NOMO-1 treated with DMSO at 0.1 percent for 48 hours (cell line): Measurements from ENCODE around the gene RCAN2.

Source experiments
- DNase-seq: peaks from one replicate; lab custom pipeline; 2025; ENCODE audit not compliant: unreplicated experiment; lab: John Stamatoyannopoulos, UW

The RCAN2 gene

GRCh38 chr6:46296586-46296985 is 194.7 kb downstream of the RCAN2 start:
- DNase-seq = no peak

DNA sequence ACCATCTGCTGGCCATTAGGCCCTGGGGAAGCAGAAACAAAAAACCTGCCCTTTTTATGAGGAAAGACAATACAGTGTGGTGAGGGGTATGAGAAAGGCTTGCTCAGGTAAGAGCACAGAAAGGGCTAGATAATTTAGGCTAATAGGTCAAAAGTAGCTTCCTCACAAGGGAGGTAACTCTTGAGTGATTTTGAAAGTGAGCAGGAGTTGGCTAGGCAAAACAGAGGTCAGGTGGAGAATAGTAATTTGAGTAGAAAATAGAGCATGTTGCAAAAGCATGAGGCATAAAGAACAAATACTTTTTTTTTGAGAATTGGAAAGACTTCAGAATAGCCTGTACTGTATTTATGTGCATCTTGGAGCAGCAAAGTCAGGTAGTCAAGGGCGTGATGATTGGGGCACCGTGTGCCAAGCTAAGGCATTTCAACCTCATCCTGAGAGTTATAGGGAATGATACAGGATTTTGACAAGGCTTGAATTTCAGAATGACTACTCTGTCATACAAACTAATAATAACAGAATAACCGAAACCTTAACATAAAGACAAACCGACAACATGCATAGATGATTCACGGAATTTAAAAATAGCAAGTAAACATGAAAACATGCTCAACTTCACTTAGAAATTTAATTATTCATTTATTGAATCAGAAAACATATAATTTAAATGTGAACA is 197.5 kb downstream of the RCAN2 start:
- DNase-seq = no peak

- no peak for DNase-seq
Observed at GRCh38 chr6:46291880-46292279, 199.4 kb downstream of the RCAN2 start.

GRCh38 chr6:46291275-46291633 is 200.0 kb downstream of the RCAN2 start:
- DNase-seq = no peak

GRCh38 chr6:46290421-46291274 is 200.6 kb downstream of the RCAN2 start:
- DNase-seq = no peak

- DNase-seq = no peak
Observed at GRCh38 chr6:46289898-46290297, 201.4 kb downstream of the RCAN2 start.

DNA sequence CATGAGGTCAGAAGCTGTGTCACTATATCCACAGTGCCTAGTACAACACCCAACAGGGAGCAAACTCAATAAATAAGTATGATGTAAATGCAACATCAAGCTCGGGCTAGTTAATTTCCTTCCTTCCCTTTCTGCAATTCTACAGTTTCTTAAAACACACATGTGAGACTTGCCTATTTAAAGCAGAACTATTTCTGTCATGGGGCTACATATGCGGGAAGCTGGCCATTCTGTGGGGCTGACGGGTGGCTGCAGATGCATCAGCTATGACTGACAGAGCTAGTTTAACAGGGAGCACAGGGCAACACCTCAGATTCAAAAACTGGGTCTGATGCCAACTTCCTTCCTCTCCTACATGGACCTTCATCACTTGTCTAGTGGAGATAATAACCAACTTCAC is 202.4 kb downstream of the RCAN2 start:
- DNase-seq = peak; percentile 11

- no peak for DNase-seq
Observed at GRCh38 chr6:46287681-46288080, 203.6 kb downstream of the RCAN2 start.

- no peak for DNase-seq
Observed at GRCh38 chr6:46287043-46287442, 204.2 kb downstream of the RCAN2 start.

DNA sequence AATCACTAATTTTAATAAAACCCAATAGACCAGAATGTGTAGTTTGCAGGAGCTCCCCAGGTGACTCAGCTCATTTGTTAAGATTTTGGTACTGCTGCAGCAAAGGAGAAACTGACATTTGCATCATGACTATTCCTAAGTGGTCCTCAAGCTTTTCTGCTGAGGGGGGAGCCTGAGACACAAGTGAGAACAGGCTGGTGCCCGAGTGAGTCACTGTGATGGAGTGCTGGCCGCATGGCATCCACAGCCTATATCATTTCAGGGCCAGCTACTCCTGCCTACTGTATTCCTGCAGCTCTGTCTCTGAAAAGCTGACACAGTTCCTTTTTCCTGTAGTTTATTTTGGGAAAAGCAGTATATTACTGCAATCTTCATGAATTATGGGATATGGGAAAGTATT is 206.8 kb downstream of the RCAN2 start:
- no peak for DNase-seq

DNA sequence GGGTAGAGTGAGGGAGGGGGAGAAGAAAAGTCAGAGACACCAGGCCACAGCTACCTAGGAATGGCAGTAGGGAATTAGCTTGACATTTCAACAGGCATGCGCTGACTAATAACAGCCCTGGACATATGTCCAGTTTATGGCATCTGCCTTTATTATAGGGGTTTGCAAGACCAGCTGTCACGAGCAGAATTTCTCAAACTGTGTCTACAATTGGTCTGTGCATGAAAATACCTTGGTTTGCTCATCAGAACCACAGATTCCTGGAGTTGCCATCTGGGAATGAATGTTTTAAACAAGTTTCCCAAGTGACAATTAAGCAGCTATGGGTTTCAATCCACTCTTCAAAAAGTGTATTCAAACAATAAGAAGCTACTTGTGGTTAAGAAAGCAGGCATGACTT is 210.1 kb downstream of the RCAN2 start:
- no peak for DNase-seq

DNA sequence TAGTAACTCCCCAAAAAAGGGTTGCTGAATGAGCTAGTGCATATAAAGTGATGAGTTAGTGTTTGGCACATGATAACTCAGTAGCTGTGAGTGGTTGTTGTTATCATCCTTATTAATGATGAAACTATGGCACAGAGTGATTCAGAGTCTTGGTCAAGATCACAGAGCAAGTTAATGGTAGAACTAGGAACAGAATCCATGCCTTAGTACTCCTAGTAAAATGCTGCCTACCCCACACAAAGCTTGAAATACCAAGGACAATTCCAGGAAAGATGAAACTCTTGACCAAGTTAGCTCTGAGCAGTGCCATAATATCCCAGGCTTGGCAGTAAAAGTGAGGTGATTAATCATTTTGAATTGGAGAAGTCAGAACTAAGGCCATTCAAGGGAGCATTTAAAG is 211.4 kb downstream of the RCAN2 start:
- no peak for DNase-seq

DNA sequence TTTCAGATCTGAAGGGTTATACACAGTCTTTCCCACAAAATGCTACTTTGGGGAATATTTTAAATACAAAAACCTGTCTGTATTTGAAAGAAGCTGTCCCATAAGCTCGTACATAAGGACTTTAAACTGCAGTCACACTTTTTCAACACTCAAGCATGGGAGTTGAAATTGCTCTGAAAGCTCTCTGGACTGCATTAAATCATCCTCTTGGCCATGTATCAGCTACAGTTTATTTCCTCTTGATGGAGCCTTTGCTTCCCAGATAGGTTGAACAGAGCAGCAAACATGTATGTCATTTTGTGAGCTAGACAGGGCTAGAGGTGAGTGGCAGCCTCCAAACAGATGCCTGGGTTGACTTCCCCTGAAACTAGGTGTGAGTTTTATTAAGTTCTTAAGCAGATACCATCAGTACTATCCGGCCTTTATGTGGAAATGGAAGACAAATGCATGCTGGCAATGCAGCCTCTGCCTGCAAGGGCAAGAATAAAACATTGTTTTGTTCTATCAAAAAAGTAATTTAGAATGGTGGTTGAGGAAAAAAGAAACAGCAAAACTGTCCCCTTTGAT is 214.6 kb downstream of the RCAN2 start:
- no peak for DNase-seq

GRCh38 chr6:46274502-46274901 is 216.7 kb downstream of the RCAN2 start:
- no peak for DNase-seq

- no peak for DNase-seq
Observed at GRCh38 chr6:46273911-46274310, 217.3 kb downstream of the RCAN2 start.

DNA sequence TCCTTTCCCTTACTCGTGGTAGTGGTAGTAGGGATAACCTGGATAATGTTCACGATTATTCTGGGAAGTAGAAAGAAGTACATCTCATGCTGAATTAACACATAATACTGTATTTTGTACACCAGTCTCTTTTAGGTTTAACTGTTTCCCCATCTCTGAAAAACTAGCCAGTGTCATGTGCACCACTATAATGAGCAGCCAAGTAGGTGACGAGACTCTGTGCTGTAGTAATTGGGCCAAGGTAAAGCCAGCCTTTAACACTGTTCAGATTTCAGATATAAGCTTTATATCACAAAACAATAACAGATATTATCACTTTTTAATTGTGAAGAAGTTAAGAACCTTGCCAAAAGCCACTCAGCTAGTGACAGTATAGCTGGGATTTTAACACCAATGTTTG is 219.5 kb downstream of the RCAN2 start:
- no peak for DNase-seq

DNA sequence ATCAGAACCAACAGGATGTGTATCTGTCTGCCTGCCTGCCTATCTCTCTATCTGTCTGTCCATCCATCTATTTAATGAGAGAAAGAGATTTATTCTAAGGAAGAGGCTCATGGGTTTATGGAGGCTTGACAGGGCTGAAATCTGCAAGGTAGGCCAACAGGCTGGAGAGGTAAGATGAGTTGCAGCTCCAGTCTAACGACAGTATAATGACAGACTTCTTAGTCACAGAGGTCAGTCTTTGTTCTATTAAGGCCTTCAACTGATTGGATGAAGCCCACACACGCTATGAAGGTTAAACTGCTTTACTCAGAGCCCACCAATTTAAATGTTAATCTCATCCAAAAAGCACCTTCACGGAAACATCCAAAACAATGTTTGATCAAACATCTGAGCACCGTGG is 220.1 kb downstream of the RCAN2 start:
- no peak for DNase-seq

- DNase-seq = no peak
Observed at GRCh38 chr6:46270336-46270735, 220.9 kb downstream of the RCAN2 start.

GRCh38 chr6:46269447-46270229 is 221.6 kb downstream of the RCAN2 start:
- DNase-seq = no peak

- DNase-seq = no peak
Observed at GRCh38 chr6:46267515-46267914, 223.7 kb downstream of the RCAN2 start.

DNA sequence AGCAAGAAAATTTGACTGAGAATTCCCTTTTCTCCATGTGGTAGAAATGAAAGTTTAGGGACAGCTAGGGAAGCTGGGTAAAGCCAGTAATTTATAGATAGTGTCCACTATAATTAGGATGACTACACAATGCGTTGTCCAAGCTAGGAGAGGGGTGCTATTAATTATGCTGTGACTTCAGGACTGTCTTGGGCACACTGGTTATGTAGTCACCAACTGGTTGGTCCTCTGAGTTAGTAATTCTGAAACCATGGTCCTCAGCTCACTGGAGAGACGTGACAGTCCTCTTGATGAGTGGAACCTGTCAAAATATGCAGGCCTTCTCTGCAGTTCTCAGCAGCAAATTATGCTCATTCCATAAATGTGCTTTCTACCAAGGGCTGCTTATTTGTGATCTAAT is 225.9 kb downstream of the RCAN2 start:
- no peak for DNase-seq

DNA sequence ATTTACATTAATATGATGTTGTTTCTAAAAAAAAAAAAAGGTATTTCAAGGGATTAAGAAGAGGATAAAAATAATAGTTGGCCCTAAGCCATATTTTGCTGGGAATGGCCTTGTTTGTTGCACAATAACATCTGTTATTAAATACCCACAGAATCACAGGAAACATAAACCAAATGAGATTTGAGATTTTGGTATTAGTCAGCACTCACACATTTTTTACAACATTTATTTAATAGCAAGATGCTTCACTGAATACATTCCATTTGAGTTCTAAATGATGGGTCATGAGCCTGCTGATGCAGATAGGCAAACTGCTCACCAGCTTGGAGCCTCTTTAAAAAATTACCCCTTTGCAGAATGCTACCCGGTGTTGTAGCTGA is 227.6 kb downstream of the RCAN2 start:
- no peak for DNase-seq
